HT1080 (cell line): ENCODE results near the gene JPT1. TPM values are rescaled to one million over a fixed set of nuclear protein-coding genes. Genes with fewer than 3 reads are reported as not detected.
"Not testable (repeated sequence)": the region's sequence is repeated elsewhere in the genome, so short reads cannot be mapped to it uniquely, and the experiment has no call there.

Experiments used
- DNase-seq: peaks from one replicate; pipeline ENCODE4 v3.0.0-alpha.2; 2015; ENCODE audit warnings: low read depth
- polyA plus RNA-seq, 2 experiments: library from polyadenylated mRNA; depleted of rRNA; stranded (reverse); fragments of >200 nt; gene quantifications; 2 replicates each; pipeline ENCODE4 v1.2.3, GENCODE V29; 2015
- total RNA-seq: library from RNA; depleted of rRNA; stranded (reverse); fragments of >200 nt; shearing (Covaris generic); gene quantifications from 2 replicates; pipeline ENCODE4 v1.2.3, GENCODE V29; 2014; rRNA removed

Gene JPT1
- total RNA-seq = 260 and 308 TPM in 2 replicates
- 361 and 406 TPM in 2 replicates for polyA plus RNA-seq (2015; cell fraction: cytosol; rRNA removed)
- 163 and 164 TPM in 2 replicates for polyA plus RNA-seq (2015; cell fraction: nucleus; rRNA removed)

GRCh38 chr17:75154195-75155106 is at the start of gene JPT1:
Gene JPT1, minus strand, starts transcription at chr17:75154512. Its CDS starts 115 bp downstream, at chr17:75154397.
- DNase-seq = peak; percentile 98

- DNase-seq = no peak
These were observed 45.7 kb upstream of the JPT1 start for GRCh38 chr17:75199886-75200618.

- peak; percentile 41 for DNase-seq
These were observed 40.6 kb upstream of the JPT1 start for GRCh38 chr17:75194879-75195278.

GRCh38 chr17:75191584-75191983 is 37.3 kb upstream of the JPT1 start:
- peak; percentile 67 for DNase-seq

GRCh38 chr17:75188614-75189013 is 34.3 kb upstream of the JPT1 start:
- no peak for DNase-seq

- DNase-seq = no peak
These were observed 29.9 kb upstream of the JPT1 start for GRCh38 chr17:75183999-75184884.

GRCh38 chr17:75182569-75183436 is 28.5 kb upstream of the JPT1 start, which contains the start of gene SUMO2:
Gene SUMO2, minus strand, starts transcription at chr17:75182959. Its CDS starts 125 bp downstream, at chr17:75182834.
- DNase-seq = peak; percentile 92

GRCh38 chr17:75182319-75182568 is 27.9 kb upstream of the JPT1 start:
- DNase-seq = no peak

GRCh38 chr17:75181608-75182318 is 27.5 kb upstream of the JPT1 start:
- no peak for DNase-seq

GRCh38 chr17:75181110-75181509 is 26.8 kb upstream of the JPT1 start:
- DNase-seq = no peak

GRCh38 chr17:75178453-75178852 is 24.1 kb upstream of the JPT1 start:
- no peak for DNase-seq

GRCh38 chr17:75176625-75177024 is 22.3 kb upstream of the JPT1 start:
- no peak for DNase-seq

GRCh38 chr17:75174996-75175395 is 20.7 kb upstream of the JPT1 start:
- no peak for DNase-seq

GRCh38 chr17:75173526-75173925 is 19.2 kb upstream of the JPT1 start:
- DNase-seq = no peak

- no peak for DNase-seq
These were observed 14.7 kb upstream of the JPT1 start for GRCh38 chr17:75168998-75169397.

GRCh38 chr17:75164606-75165005 is 10.3 kb upstream of the JPT1 start:
- not testable (repeated sequence) for DNase-seq

- DNase-seq = no peak
These were observed 8.8 kb upstream of the JPT1 start for GRCh38 chr17:75163074-75163473.

GRCh38 chr17:75160211-75160610 is 5.9 kb upstream of the JPT1 start:
- no peak for DNase-seq

- peak; percentile 76 for DNase-seq
These were observed 5.1 kb upstream of the JPT1 start for GRCh38 chr17:75159196-75160031.
